ENCODE data around the gene RAB31. TPM values are rescaled to one million over a fixed set of nuclear protein-coding genes. Genes with fewer than 3 reads are reported as not detected.
A peak's percentile ranks its signal among the peaks of the same experiment; 100 is the strongest.

Gene RAB31
- total RNA-seq, 1 experiment from 2014 or later: 9.5 TPM

GRCh38 chr18:9808295-9809241 lies 100.5 kb downstream of the RAB31 start:
- DNase-seq: peak; percentile 54 to 56
- Histone ChIP-seq H3K4me1 (peaks cover 38% of the 10 kb centered on the region), H3K9me3 (no peaks in the 10 kb centered on the region), H3K4me3 (ENCODE audit: low read depth, low read length) (no peak overlapping the region), H3K27me3 (replicated peaks; ENCODE audit: control insufficient read depth, insufficient read depth, low read length) (no peaks in the 10 kb centered on the region), H3K36me3 (ENCODE audit: control insufficient read depth, insufficient read depth, low read length) (no peaks in the 10 kb centered on the region)
- ChIA-PET CTCF (no interaction called here), POLR2A (no interaction called here)
- BruUV-seq (replicated peaks): no TSS peak
- no peak for TF ChIP-seq CTCF (IDR thresholded peaks at IDR 0.05; ENCODE audit: insufficient read depth in 1 of 2, low read depth in 1 of 2, low read length in 1 of 2, severe bottlenecking in 1 of 2, unreplicated experiment in 1 of 2)
- Mint-ChIP-seq H3K27ac (ENCODE audit: unreplicated experiment) (peak overlapping the region; percentile 75), H3K4me1 (ENCODE audit: low read depth, unreplicated experiment) (peaks cover 16% of the 10 kb centered on the region), H3K36me3 (ENCODE audit: insufficient read depth, unreplicated experiment) (peaks cover 8% of the 10 kb centered on the region), H3K4me3 (ENCODE audit: unreplicated experiment) (peak overlapping the region; percentile 36), H3K9me3 (ENCODE audit: unreplicated experiment) (no peaks in the 10 kb centered on the region), H3K27me3 (ENCODE audit: insufficient read depth, unreplicated experiment) (no peaks in the 10 kb centered on the region)
- intact Hi-C loops (cut with micrococcal nuclease; ENCODE audit: unreplicated experiment): loop anchor here (1.0 to 2.0 kb wide), 2 partner anchors 17 to 68 kb away; no protein-coding TSS in a partner anchor

- Mint-ChIP-seq H3K9me3 (ENCODE audit: unreplicated experiment) (no peaks in the 10 kb centered on the region), H3K4me1 (ENCODE audit: low read depth, unreplicated experiment) (peaks cover 12% of the 10 kb centered on the region), H3K36me3 (ENCODE audit: insufficient read depth, unreplicated experiment) (peaks cover 8% of the 10 kb centered on the region), H3K27ac (ENCODE audit: unreplicated experiment) (no peak overlapping the region), H3K4me3 (ENCODE audit: unreplicated experiment) (no peak overlapping the region), H3K27me3 (ENCODE audit: insufficient read depth, unreplicated experiment) (no peaks in the 10 kb centered on the region)
- no peak for TF ChIP-seq CTCF (IDR thresholded peaks at IDR 0.05; ENCODE audit: insufficient read depth in 1 of 2, low read depth in 1 of 2, low read length in 1 of 2, severe bottlenecking in 1 of 2, unreplicated experiment in 1 of 2)
- ChIA-PET CTCF (no interaction called here), POLR2A (no interaction called here)
- no peak for DNase-seq
- Histone ChIP-seq H3K4me1 (peaks cover 43% of the 10 kb centered on the region), H3K9me3 (no peaks in the 10 kb centered on the region), H3K4me3 (ENCODE audit: low read depth, low read length) (no peak overlapping the region), H3K36me3 (ENCODE audit: control insufficient read depth, insufficient read depth, low read length) (no peaks in the 10 kb centered on the region), H3K27me3 (replicated peaks; ENCODE audit: control insufficient read depth, insufficient read depth, low read length) (no peaks in the 10 kb centered on the region)
- intact Hi-C loops (cut with micrococcal nuclease; ENCODE audit: unreplicated experiment): loop anchor here (2.0 to 5.0 kb wide), 3 partner anchors 67 to 158 kb away; no protein-coding TSS in a partner anchor
- BruUV-seq (replicated peaks): no TSS peak
Measured at GRCh38 chr18:9809697-9810096, 101.6 kb downstream of the RAB31 start.

GRCh38 chr18:9810299-9810698 lies 102.2 kb downstream of the RAB31 start:
- Mint-ChIP-seq H3K36me3 (ENCODE audit: insufficient read depth, unreplicated experiment) (peaks cover 8% of the 10 kb centered on the region), H3K4me3 (ENCODE audit: unreplicated experiment) (no peak overlapping the region), H3K27me3 (ENCODE audit: insufficient read depth, unreplicated experiment) (no peaks in the 10 kb centered on the region), H3K9me3 (ENCODE audit: unreplicated experiment) (no peaks in the 10 kb centered on the region), H3K4me1 (ENCODE audit: low read depth, unreplicated experiment) (peaks cover 12% of the 10 kb centered on the region), H3K27ac (ENCODE audit: unreplicated experiment) (no peak overlapping the region)
- H3K27me3 ChIP-seq (replicated peaks; ENCODE audit: control insufficient read depth, insufficient read depth, low read length): no peaks in the 10 kb centered on the region
- no peaks in the 10 kb centered on the region for H3K36me3 ChIP-seq (ENCODE audit: control insufficient read depth, insufficient read depth, low read length)
- H3K4me3 ChIP-seq (ENCODE audit: low read depth, low read length): no peak overlapping the region
- intact Hi-C loops (cut with micrococcal nuclease; ENCODE audit: unreplicated experiment): loop anchor here (5.0 kb wide), 2 partner anchors 142 to 157 kb away; no protein-coding TSS in a partner anchor
- ChIA-PET POLR2A (no interaction called here), CTCF (no interaction called here)
- no peak for TF ChIP-seq CTCF (IDR thresholded peaks at IDR 0.05; ENCODE audit: insufficient read depth in 1 of 2, low read depth in 1 of 2, low read length in 1 of 2, severe bottlenecking in 1 of 2, unreplicated experiment in 1 of 2)
- H3K9me3 ChIP-seq: no peaks in the 10 kb centered on the region
- no TSS peak for BruUV-seq (replicated peaks)
- no peak for DNase-seq
- H3K4me1 ChIP-seq: peaks cover 45% of the 10 kb centered on the region
